ES-I3 (cell line): ENCODE data around the gene KIF5A.
"Not testable (repeated sequence)": the region's sequence is repeated elsewhere in the genome, so short reads cannot be mapped to it uniquely, and the experiment has no call there.

ENCODE experiments used
- H3K36me3 ChIP-seq: 2 replicates; pipeline ENCODE4 v1.6.1; 2013; ENCODE audit warnings: mild to moderate bottlenecking, low read length, control low read depth, moderate library complexity; ENCODE audit not compliant: insufficient read depth
- H3K4me1 ChIP-seq: 2 replicates; pipeline ENCODE4 v1.6.1; 2013; ENCODE audit warnings: mild to moderate bottlenecking, control low read depth, low read length; ENCODE audit not compliant: insufficient read depth
- H3K9ac ChIP-seq: 2 replicates; pipeline ENCODE4 v1.6.1; 2013; ENCODE audit warnings: low read depth, mild to moderate bottlenecking, low read length, moderate library complexity
- H3K9me3 ChIP-seq: 2 replicates; pipeline ENCODE4 v1.6.1; 2013; ENCODE audit warnings: mild to moderate bottlenecking, low read length, moderate library complexity; ENCODE audit not compliant: control insufficient read depth, insufficient read depth

Gene KIF5A

GRCh38 chr12:57549909-57550640 is at the start of gene KIF5A:
Gene KIF5A, plus strand, starts transcription at chr12:57550044. Its CDS starts 228 bp downstream, at chr12:57550272.
- H3K9me3 ChIP-seq, result no peaks in the 10 kb centered on the region
- peaks cover 26% of the 10 kb centered on the region for H3K4me1 ChIP-seq
- H3K36me3 ChIP-seq, result no peaks in the 10 kb centered on the region; the same call in 1 of the 2 replicates
- H3K9ac ChIP-seq, result peak within 1 kb of the TSS; percentile 46

GRCh38 chr12:57500213-57500612 is 49.6 kb upstream of the KIF5A start:
- H3K4me1 ChIP-seq, result no peaks in the 10 kb centered on the region
- no peak overlapping the region for H3K9ac ChIP-seq
- H3K9me3 ChIP-seq, result no peaks in the 10 kb centered on the region
- peaks cover 56% of the 10 kb centered on the region for H3K36me3 ChIP-seq

GRCh38 chr12:57502311-57502969 is 47.4 kb upstream of the KIF5A start:
- not testable (repeated sequence) for H3K9ac ChIP-seq, H3K4me1 ChIP-seq, H3K9me3 ChIP-seq
- H3K36me3 ChIP-seq, result peaks cover 58% of the 10 kb centered on the region

- H3K9me3 ChIP-seq, H3K4me1 ChIP-seq, H3K9ac ChIP-seq: not testable (repeated sequence)
- H3K36me3 ChIP-seq, result peaks cover 39% of the 10 kb centered on the region
Observed at GRCh38 chr12:57506541-57506940, 43.3 kb upstream of the KIF5A start.

- not testable (repeated sequence) for H3K4me1 ChIP-seq, H3K9ac ChIP-seq, H3K9me3 ChIP-seq
- H3K36me3 ChIP-seq, result peaks cover 45% of the 10 kb centered on the region
Observed at GRCh38 chr12:57507796-57508195, 42.0 kb upstream of the KIF5A start.

GRCh38 chr12:57511161-57511560 is 38.7 kb upstream of the KIF5A start:
- Histone ChIP-seq H3K36me3 (peaks cover 57% of the 10 kb centered on the region), H3K9ac (no peak overlapping the region), H3K9me3 (no peaks in the 10 kb centered on the region), H3K4me1 (no peaks in the 10 kb centered on the region)

GRCh38 chr12:57511588-57512325 is 38.1 kb upstream of the KIF5A start:
- Histone ChIP-seq H3K36me3 (peaks cover 57% of the 10 kb centered on the region), H3K9me3 (no peaks in the 10 kb centered on the region), H3K9ac (no peak overlapping the region), H3K4me1 (no peaks in the 10 kb centered on the region)

GRCh38 chr12:57512665-57513064 is 37.2 kb upstream of the KIF5A start:
- no peaks in the 10 kb centered on the region for H3K9me3 ChIP-seq
- H3K4me1 ChIP-seq, result no peaks in the 10 kb centered on the region
- H3K36me3 ChIP-seq, result peaks cover 66% of the 10 kb centered on the region

GRCh38 chr12:57513266-57513665 is 36.6 kb upstream of the KIF5A start:
- Histone ChIP-seq H3K36me3 (peaks cover 70% of the 10 kb centered on the region), H3K9me3 (no peaks in the 10 kb centered on the region), H3K9ac (no peak overlapping the region), H3K4me1 (no peaks in the 10 kb centered on the region)

More at GRCh38 chr12:57512665-57513064, 37.2 kb upstream of the KIF5A start:
- H3K9ac ChIP-seq, result no peak overlapping the region

- peaks cover 73% of the 10 kb centered on the region for H3K36me3 ChIP-seq
- H3K9ac ChIP-seq, H3K9me3 ChIP-seq, H3K4me1 ChIP-seq: not testable (repeated sequence)
Observed at GRCh38 chr12:57513677-57514076, 36.2 kb upstream of the KIF5A start.

- H3K9ac ChIP-seq, H3K4me1 ChIP-seq, H3K9me3 ChIP-seq: not testable (repeated sequence)
- peaks cover 73% of the 10 kb centered on the region for H3K36me3 ChIP-seq
Observed at GRCh38 chr12:57514246-57514645, 35.6 kb upstream of the KIF5A start.

GRCh38 chr12:57514720-57515407 is 35.0 kb upstream of the KIF5A start:
- H3K9ac ChIP-seq, result no peak overlapping the region
- H3K9me3 ChIP-seq, result no peaks in the 10 kb centered on the region
- no peaks in the 10 kb centered on the region for H3K4me1 ChIP-seq
- peaks cover 73% of the 10 kb centered on the region for H3K36me3 ChIP-seq

- Histone ChIP-seq H3K9ac (no peak overlapping the region), H3K9me3 (no peaks in the 10 kb centered on the region)
Observed at GRCh38 chr12:57515408-57515933, 34.4 kb upstream of the KIF5A start.

GRCh38 chr12:57515934-57516541 is 33.8 kb upstream of the KIF5A start:
- no peaks in the 10 kb centered on the region for H3K9me3 ChIP-seq
- H3K4me1 ChIP-seq, result no peaks in the 10 kb centered on the region
- peaks cover 65% of the 10 kb centered on the region for H3K36me3 ChIP-seq

More at GRCh38 chr12:57515408-57515933, 34.4 kb upstream of the KIF5A start:
- Histone ChIP-seq H3K36me3 (peaks cover 67% of the 10 kb centered on the region), H3K4me1 (no peaks in the 10 kb centered on the region)

More at GRCh38 chr12:57515934-57516541, 33.8 kb upstream of the KIF5A start:
- H3K9ac ChIP-seq, result no peak overlapping the region
